ENCODE data around the gene ACTA2. TPM values are rescaled to one million over a fixed set of nuclear protein-coding genes. Genes with fewer than 3 reads are reported as not detected.

The ACTA2 gene
- total and polyA plus RNA-seq, 4 donors, result 13.2 to 182 (median 73.6) TPM

GRCh38 chr10:88898727-88899126 is 53.8 kb downstream of the ACTA2 start:
- Histone ChIP-seq H3K4me3 (ENCODE audit: low read depth in 1 of 3, low read length in 3 of 3) (no peak overlapping the region), H3K27me3 (ENCODE audit: control insufficient read depth in 4 of 4, insufficient read depth in 4 of 4, low read length in 3 of 4) (no peaks in the 10 kb centered on the region), H3K9ac (ENCODE audit: low read depth in 1 of 2, low read length in 2 of 2) (no peak overlapping the region), H3K9me3 (ENCODE audit: control insufficient read depth in 4 of 4, low read length in 3 of 4) (no peaks in the 10 kb centered on the region), H3K4me1 (ENCODE audit: control insufficient read depth in 4 of 4, insufficient read depth in 4 of 4, low read length in 3 of 4) (peaks cover 7 to 17% (median 14%) of the 10 kb centered on the region in 4 donors), H3K27ac (ENCODE audit: low read depth in 1 of 2, low read length in 2 of 2) (no peak overlapping the region), H3K36me3 (ENCODE audit: control insufficient read depth in 4 of 4, insufficient read depth in 3 of 4, low read depth in 1 of 4, low read length in 3 of 4) (no peaks in the 10 kb centered on the region)
- TF ChIP-seq GABPA (IDR thresholded peaks at IDR 0.05 in 1 of 2, conservative IDR thresholded peaks at IDR 0.05 in 1 of 2) (no peak), HNF4G (IDR thresholded peaks at IDR 0.05) (no peak), SP1 (IDR thresholded peaks at IDR 0.05) (no peak), YY1 (IDR thresholded peaks at IDR 0.05) (no peak), JUND (IDR thresholded peaks at IDR 0.05) (no peak)
- no peak for DNase-seq (ENCODE audit: low spot score)
- WGBS, result 91% methylated on average over 3 of the region's 3 CpGs

GRCh38 chr10:88896994-88897853 is 55.3 kb downstream of the ACTA2 start:
- Histone ChIP-seq H3K9me3 (ENCODE audit: control insufficient read depth in 4 of 4, low read length in 3 of 4) (no peaks in the 10 kb centered on the region), H3K4me1 (ENCODE audit: control insufficient read depth in 4 of 4, insufficient read depth in 4 of 4, low read length in 3 of 4) (peaks cover 7 to 17% (median 14%) of the 10 kb centered on the region in 4 donors), H3K27ac (ENCODE audit: low read depth in 1 of 2, low read length in 2 of 2) (no peak overlapping the region), H3K27me3 (ENCODE audit: control insufficient read depth in 4 of 4, insufficient read depth in 4 of 4, low read length in 3 of 4) (no peaks in the 10 kb centered on the region), H3K36me3 (ENCODE audit: control insufficient read depth in 4 of 4, insufficient read depth in 3 of 4, low read depth in 1 of 4, low read length in 3 of 4) (no peaks in the 10 kb centered on the region), H3K4me3 (ENCODE audit: low read depth in 1 of 3, low read length in 3 of 3) (no peak overlapping the region), H3K9ac (ENCODE audit: low read depth in 1 of 2, low read length in 2 of 2) (no peak overlapping the region)
- TF ChIP-seq MAX (IDR thresholded peaks at IDR 0.05) (no peak), CTCF (IDR thresholded peaks at IDR 0.05; ENCODE audit: low read depth, low read length, missing input control) (no peak), YY1 (IDR thresholded peaks at IDR 0.05) (no peak), TAF1 (conservative IDR thresholded peaks at IDR 0.05) (no peak), NR2F2 (IDR thresholded peaks at IDR 0.05) (peak; percentile 26), HNF4A (conservative IDR thresholded peaks at IDR 0.05) (peak; percentile 59 to 66), RAD21 (IDR thresholded peaks at IDR 0.05) (no peak), REST (IDR thresholded peaks at IDR 0.05) (no peak), ATF3 (IDR thresholded peaks at IDR 0.05) (no peak), FOXA2 (IDR thresholded peaks at IDR 0.05) (no peak), FOXA1 (IDR thresholded peaks at IDR 0.05) (no peak), ZBTB33 (IDR thresholded peaks at IDR 0.05) (no peak), GABPA (IDR thresholded peaks at IDR 0.05 in 1 of 2, conservative IDR thresholded peaks at IDR 0.05 in 1 of 2) (no peak), HNF4G (IDR thresholded peaks at IDR 0.05) (peak; percentile 14), EGR1 (IDR thresholded peaks at IDR 0.05; ENCODE audit: low read depth in 2 of 2) (no peak), JUND (IDR thresholded peaks at IDR 0.05) (no peak), SP1 (IDR thresholded peaks at IDR 0.05) (peak; percentile 60), RXRA (IDR thresholded peaks at IDR 0.05) (peak; percentile 13 to 38)
- no peak for DNase-seq (ENCODE audit: low spot score)
- WGBS, result 68% methylated on average over 8 of the region's 8 CpGs
